Activated CD4-positive, alpha-beta T cell treated with anti-CD3 and anti-CD28 coated beads for 48 hours (primary cell): ENCODE measurements around the gene SLC30A10.
"Not testable (repeated sequence)": the region's sequence is repeated elsewhere in the genome, so short reads cannot be mapped to it uniquely, and the experiment has no call there.

Experiments used
- DNase-seq: peaks from one replicate; pipeline ENCODE4 v3.0.0-alpha.2; 2020

The SLC30A10 gene

DNA sequence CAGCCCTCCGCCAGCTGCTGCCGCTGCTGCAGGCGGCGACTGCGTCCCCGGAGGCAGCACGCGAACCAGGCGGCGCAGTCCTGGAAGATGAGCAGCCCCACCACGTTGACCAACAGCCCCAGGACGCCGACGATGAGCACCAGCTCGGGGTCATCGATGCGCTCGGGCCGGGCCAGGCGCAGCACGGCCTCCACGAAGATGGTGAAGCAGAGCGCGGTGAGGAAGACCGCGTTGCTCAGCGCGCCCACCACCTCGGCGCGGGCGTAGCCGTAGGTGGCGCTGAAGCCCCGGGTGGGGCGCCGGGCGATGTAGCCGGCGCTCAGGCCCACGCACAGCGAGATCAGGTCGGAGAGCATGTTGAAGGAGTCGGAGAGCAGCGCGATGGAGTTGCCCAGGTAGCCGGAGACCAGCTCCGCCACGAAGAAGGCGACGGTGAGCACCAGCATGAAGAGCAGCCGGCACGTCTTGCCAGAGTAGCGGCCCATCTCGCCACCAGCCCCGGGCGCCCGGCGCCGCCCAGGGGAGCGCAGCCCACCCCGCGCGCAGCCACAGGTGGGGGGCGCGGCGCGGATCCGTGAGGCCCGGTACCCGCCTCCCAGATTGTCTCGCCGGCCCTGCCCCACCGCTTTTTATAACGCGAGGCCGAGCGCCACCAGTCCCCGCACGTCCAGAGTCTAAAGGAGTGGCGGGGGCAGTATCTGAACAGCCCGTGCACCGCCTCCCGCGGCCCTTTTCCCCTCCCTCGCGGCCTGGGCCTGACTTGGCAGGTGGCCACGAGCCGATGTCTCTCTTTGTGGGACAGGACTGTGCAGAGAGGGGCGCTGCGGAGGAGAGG lies at the start of gene SLC30A10:
SLC30A10 (minus strand) TSS at position 602 of the 835 bp plus-strand sequence; CDS start at position 485, 117 bp downstream.
- peak; percentile 4 for DNase-seq

GRCh38 chr1:219973213-219973612 lies 44.9 kb upstream of the SLC30A10 start:
- DNase-seq = no peak

GRCh38 chr1:219967361-219967760 lies 39.0 kb upstream of the SLC30A10 start:
- DNase-seq = no peak

DNA sequence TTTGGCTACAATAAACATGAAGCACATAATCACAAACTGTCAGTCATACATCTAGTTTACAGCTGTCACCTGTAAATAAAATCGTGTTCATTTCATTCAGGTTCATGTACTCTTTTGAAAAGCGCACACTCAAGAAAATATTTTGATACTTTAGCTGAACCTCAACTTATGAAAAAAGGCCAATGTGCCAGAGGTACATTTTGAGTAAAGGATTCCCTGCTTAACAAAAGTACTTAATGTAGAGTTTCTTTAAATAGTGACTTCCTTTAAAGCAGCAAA lies 37.7 kb upstream of the SLC30A10 start:
- DNase-seq = no peak

DNA sequence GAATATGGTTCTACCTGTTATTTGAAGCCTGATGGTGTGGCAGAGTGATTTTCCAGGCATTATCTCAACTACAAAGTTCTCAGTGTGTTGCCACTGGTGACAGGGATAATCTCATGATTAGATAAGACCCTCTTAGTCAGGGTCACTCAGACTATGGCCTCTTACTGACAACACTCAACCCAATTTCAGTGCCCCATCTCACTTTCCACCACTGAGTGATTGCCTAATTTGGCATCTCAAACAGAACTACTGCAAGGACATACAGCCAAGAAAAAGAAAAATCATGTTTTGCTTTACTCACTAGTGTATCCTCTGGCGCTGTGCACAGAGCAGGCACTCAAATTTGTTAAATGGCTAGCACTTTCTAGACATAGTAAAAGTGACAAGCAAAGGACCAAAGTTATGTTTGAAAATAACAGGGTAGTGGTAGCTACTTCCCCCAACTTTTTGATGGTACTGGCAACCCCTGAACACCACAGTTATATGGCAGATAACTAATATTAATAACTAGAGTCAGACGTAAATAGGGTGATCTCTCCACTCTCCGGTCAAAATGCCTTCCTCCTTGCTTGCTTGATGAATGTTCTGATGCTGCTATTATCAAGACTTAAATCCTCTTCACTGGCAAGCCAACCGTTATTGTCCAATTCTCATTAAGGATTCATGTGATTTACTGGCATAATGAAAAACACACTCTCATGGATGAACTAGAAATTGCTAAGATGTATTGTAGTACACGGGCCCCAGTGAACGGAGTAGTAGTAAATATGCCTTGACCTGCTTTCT lies 37.1 kb upstream of the SLC30A10 start:
- DNase-seq = no peak

GRCh38 chr1:219963432-219963831 lies 35.1 kb upstream of the SLC30A10 start:
- no peak for DNase-seq

GRCh38 chr1:219961684-219962083 lies 33.3 kb upstream of the SLC30A10 start:
- DNase-seq = no peak

- DNase-seq = no peak
Measured at GRCh38 chr1:219959540-219960203, 31.3 kb upstream of the SLC30A10 start.

DNA sequence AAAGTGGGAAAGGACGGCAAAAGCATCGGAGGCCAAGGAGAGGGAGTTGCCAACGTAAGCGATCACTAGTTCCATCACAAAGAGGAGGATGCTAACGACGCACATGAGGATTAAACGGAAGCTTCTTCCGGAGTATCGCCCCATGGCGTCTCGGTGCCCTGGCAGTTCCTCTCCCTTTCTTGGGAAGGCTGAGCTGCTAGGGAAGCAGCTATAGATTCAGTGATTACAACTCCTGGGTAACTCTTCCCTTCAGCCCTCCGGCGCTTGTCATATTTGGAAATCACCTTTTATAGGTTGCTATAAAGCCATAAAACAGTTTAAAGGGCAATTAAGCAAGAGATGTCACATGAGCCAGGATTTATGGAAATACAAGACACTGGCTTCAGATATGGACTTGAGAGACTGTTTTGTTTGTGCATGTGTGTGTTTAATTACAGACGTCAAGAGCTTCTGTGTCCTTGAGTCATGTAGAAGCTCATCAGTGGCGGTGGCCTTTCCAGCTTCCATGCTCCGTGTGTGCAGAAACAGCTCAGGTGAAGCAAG lies 30.6 kb upstream of the SLC30A10 start:
- no peak for DNase-seq

GRCh38 chr1:219954736-219955421 lies 26.5 kb upstream of the SLC30A10 start:
- no peak for DNase-seq

- no peak for DNase-seq
Measured at GRCh38 chr1:219954052-219954451, 25.7 kb upstream of the SLC30A10 start.

DNA sequence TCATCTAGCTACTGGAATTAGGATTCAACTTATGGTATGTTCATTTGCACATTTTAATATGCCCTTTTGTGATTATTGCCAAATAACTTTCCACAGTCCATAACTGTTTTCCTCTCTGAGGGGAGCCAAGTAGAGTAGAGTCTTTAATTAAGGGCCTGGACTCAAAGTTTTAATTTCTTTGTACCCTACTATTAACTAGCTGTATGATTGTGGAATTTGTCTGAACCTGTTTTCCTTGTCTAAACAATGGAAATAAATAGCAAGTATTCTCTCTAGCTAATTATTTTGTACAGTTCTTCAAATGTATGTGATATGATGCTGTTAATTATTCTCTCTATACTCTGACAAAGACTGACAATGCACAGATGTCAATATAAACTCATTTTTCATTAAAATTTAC lies 24.0 kb upstream of the SLC30A10 start:
- no peak for DNase-seq

- DNase-seq = not testable (repeated sequence)
Measured at GRCh38 chr1:219949227-219949626, 20.9 kb upstream of the SLC30A10 start.

- DNase-seq = not testable (repeated sequence)
Measured at GRCh38 chr1:219948766-219949165, 20.4 kb upstream of the SLC30A10 start.

GRCh38 chr1:219945795-219946194 lies 17.4 kb upstream of the SLC30A10 start:
- DNase-seq = no peak

GRCh38 chr1:219941179-219942118 lies 13.1 kb upstream of the SLC30A10 start:
- no peak for DNase-seq

DNA sequence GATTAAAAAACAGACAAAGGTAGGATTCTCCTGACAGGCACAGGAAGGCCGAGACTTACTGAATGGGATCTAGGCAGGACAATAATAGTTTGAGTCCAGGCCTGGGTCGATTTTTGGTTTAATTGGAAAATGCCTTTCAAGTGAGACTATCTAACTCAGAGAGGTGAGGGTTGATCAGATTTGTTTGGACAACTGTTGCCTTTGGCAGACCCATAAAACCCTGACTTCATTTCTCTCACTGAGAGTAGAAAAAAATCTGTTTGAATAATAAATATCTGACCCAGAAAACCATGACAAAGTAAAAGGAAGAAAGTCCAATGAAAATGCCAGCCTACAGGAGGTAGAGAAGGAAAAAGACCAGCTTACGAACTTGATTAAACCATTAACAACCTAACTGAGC lies 12.3 kb upstream of the SLC30A10 start:
- DNase-seq = no peak

DNA sequence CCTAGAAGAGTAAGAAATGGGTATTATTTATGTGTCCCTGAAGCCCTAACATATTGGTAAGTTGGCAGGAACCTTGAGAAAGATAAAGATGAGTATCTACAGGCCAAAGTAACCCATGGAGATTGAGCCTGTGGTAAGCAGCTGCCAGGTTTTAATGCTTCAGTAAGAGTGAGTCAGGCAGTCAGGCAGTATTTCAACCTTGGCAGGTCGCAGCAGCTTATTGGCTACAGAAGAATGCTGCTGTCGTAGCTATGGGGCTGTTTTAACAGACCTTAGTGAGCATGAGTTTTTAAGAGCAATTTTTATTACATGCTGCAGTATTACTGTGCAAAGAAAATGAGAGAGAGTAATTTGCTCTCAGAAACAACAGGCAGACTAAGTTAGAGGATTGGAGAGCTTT lies 10.3 kb upstream of the SLC30A10 start:
- no peak for DNase-seq

DNA sequence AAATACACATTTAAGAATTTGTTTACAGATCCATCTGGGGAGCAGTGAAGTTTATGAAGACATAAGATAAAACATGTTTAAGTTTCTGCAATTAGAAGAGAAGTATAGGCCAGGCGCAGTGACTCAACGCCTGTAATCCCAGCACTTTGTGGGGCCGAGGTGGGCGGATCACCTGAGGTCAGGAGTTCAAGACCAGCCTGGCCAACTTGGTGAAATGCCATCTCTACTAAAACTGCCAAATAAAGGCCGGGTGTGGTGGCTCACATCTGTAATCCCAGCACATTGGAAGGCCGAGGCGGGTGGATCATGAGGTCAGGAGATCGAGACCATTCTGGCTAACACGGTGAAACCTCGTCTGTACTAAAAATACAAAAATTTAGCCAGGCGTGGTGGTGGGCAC lies 5.4 kb upstream of the SLC30A10 start:
- DNase-seq = not testable (repeated sequence)

GRCh38 chr1:219931033-219931432 lies 2.7 kb upstream of the SLC30A10 start:
- no peak for DNase-seq

- no peak for DNase-seq
Measured at GRCh38 chr1:219928791-219929118, 398 bp upstream of the SLC30A10 start.
